Thyroid gland (tissue), 4 donors: ENCODE measurements around the gene ADGRD1. TPM values are rescaled to one million over a fixed set of nuclear protein-coding genes. Genes with fewer than 3 reads are reported as not detected.

Experiments used
- DNase-seq, 2 donors: peaks; one replicate each; pipeline ENCODE4 v3.0.0-alpha.2; 2019
- H3K27ac ChIP-seq, 3 donors: fragments of 200-600 bp; sonication (generic); 1 replicate in 2 of 3; 2 replicates in 1 of 3; pipeline ENCODE4 v1.5.1; 2016 to 2019; ENCODE audit warnings: mild to moderate bottlenecking in 1 of 3, moderate library complexity in 1 of 3
- H3K27me3 ChIP-seq: fragments of 200-600 bp; sonication (generic); one replicate; pipeline ENCODE4 v1.5.1; 2019
- H3K36me3 ChIP-seq, 2 donors: fragments of 200-600 bp; sonication (generic); one replicate each; pipeline ENCODE4 v1.5.1; 2016 to 2019
- H3K4me1 ChIP-seq, 2 donors: fragments of 200-600 bp; sonication (generic); one replicate each; pipeline ENCODE4 v1.5.1; 2017 to 2019
- H3K4me3 ChIP-seq, 3 donors: fragments of 200-600 bp; sonication (generic); replicated peaks in 1 of 3; 1 replicate in 2 of 3; 2 replicates in 1 of 3; pipeline ENCODE4 v1.5.1; 2016; ENCODE audit warnings: mild to moderate bottlenecking in 1 of 3
- H3K9me3 ChIP-seq: fragments of 200-600 bp; sonication (generic); one replicate; pipeline ENCODE4 v1.5.1; 2017
- POLR2A ChIP-seq, 2 donors: fragments of 450-650 bp; IDR thresholded peaks; one replicate each; pipeline ENCODE4 v1.6.1; 2017; ENCODE audit warnings: antibody characterized with exemption in 2 of 2, mild to moderate bottlenecking in 2 of 2, moderate library complexity in 1 of 2
- WGBS, 2 donors: methylation state at CpG; one replicate each; pipeline ENCODE4 v1.1.5; 2017; 5-methylcytosine and 5-hydroxymethylcytosine counted together
- intact Hi-C: fragments of 100-400 bp; cut with DNase I; formaldehyde crosslinking; loops from one replicate; pipeline ENCODE4 v1.15.1; 2023
- total RNA-seq, 4 donors: library from RNA; depleted of rRNA; stranded (reverse); fragments of >200 nt; gene quantifications; one replicate each; pipeline ENCODE4 v1.2.3, GENCODE V29; 2016
- TF ChIP-seq, protein P1 (sequence below), 6 experiments: fragments of 200-600 bp in 3 of 6; fragments of 450-650 bp in 3 of 6; sonication (generic) in 3 of 6; IDR thresholded peaks; one replicate each; pipeline ENCODE4 v1.5.1; 2016 to 2019; ENCODE audit warnings: antibody characterized with exemption in 6 of 6, mild to moderate bottlenecking in 2 of 6, inconsistent platforms in 1 of 6, moderate library complexity in 1 of 6

ADGRD1 gene
- total RNA-seq, 4 donors from 2014 or later: 14.1 to 44.3 (median 24.7) TPM

DNA sequence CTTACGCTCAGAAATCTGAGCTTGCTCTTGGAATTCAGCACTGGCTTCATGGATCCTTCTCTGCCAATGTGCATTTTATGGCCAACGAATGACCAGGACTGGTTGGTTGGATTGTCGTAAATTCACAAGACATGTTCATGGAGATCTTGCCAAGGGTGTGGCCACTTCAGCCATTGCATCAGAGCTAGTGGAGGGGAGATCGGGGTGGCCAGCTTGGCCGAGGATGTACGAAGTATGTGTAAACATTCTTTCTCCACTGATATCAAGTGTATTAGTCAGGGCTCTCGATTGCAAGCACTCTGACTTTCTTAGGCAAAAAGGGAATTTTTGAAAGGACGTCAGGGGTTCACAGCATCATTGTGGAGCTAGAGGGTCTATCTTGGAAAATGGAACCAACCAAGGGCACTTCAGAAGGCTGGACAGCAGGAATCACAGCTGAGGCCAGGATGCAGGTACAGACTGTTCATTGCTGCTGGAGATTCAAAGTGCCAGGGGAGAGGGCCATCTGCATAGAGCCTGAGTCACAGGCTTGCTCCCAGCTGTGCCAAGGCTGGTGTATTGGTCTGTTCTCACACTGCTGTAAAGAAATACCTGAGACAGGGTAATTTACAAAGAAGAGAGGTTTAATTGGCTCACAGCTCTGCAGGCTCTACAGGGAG, 32.9 kb upstream of the ADGRD1 start:
- intact Hi-C loops: no loop called here
- Histone ChIP-seq H3K36me3 (no peaks in the 10 kb centered on the region), H3K4me1 (peaks cover 0 to 8% of the 10 kb centered on the region in 2 donors), H3K27ac (peak overlapping the region in 1 of 3 donors; percentile 56), H3K27me3 (no peaks in the 10 kb centered on the region), H3K9me3 (no peaks in the 10 kb centered on the region), H3K4me3 (no peak overlapping the region)
- no peak for TF ChIP-seq POLR2A (IDR thresholded peaks at IDR 0.05)
- TF ChIP-seq, protein P1, sequence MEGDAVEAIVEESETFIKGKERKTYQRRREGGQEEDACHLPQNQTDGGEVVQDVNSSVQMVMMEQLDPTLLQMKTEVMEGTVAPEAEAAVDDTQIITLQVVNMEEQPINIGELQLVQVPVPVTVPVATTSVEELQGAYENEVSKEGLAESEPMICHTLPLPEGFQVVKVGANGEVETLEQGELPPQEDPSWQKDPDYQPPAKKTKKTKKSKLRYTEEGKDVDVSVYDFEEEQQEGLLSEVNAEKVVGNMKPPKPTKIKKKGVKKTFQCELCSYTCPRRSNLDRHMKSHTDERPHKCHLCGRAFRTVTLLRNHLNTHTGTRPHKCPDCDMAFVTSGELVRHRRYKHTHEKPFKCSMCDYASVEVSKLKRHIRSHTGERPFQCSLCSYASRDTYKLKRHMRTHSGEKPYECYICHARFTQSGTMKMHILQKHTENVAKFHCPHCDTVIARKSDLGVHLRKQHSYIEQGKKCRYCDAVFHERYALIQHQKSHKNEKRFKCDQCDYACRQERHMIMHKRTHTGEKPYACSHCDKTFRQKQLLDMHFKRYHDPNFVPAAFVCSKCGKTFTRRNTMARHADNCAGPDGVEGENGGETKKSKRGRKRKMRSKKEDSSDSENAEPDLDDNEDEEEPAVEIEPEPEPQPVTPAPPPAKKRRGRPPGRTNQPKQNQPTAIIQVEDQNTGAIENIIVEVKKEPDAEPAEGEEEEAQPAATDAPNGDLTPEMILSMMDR (IDR thresholded peaks at IDR 0.05): no peak
- WGBS, 2 donors: 66 to 68% methylated on average over 8 of the region's 8 CpGs
- peak; percentile 25 to 34 for DNase-seq

DNA sequence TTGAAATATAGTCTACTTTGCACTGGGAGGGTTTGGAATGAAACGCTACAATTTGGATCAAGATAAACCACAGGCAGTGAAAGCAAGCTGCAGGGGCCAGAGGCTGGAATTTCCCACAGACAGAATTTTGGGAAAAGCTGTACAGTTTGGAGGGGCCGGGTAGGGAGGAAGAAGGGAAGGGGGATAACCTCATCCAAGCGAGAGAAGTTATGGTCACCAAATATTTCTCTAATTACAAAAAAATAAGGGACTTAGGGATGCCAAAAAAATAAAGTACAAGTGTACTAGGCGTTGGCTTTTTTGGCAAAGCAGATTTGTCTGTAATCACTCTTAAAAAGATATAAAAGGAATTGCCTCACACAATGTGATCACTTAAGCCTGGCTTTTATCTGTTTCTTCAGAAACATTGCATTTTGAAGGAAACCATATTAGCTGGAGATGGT, 31.2 kb upstream of the ADGRD1 start:
- no peaks in the 10 kb centered on the region for H3K27me3 ChIP-seq
- intact Hi-C loops: no loop called here
- H3K27ac ChIP-seq: no peak overlapping the region
- no peaks in the 10 kb centered on the region for H3K4me1 ChIP-seq
- no peaks in the 10 kb centered on the region for H3K9me3 ChIP-seq
- no peak overlapping the region for H3K4me3 ChIP-seq
- no peak for TF ChIP-seq POLR2A (IDR thresholded peaks at IDR 0.05)
- TF ChIP-seq, protein P1 (IDR thresholded peaks at IDR 0.05): no peak
- no peak for DNase-seq
- no peaks in the 10 kb centered on the region for H3K36me3 ChIP-seq
- WGBS, 2 donors: 58 to 64% methylated on average over 4 of the region's 4 CpGs

DNA sequence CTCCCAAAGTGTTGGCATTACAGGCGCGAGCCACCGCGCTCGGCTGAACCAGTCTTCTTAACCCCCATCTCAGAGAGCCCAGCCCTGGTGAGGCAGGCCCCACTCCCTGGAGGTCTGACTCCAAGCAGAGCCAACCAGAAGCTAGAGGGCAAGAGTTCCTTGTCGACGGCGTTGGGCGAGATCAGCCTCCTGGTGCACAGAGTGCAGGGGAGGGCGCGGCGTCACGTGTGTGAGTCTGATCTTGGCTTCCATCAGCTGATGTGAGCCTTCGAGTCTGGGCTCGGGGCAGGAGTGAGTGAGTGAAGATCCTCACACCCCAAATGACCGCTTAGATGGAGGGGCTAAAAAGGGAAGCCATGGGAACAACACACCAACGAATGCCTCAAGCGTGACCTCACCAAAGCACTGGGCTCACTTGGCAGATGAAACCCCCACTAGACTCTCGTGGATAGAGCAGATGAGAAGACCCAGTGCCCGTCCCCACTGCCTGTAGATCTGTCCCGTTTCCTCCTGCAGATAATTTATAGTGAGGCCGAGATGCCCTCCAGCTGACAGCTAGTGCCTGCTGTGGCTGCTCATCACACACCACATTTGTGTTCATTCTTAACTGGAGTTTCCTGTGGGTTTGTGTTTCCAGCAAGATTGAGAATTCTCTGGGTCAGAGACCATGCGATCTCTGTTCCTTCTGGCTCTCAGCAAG, 28.6 kb upstream of the ADGRD1 start:
- no peaks in the 10 kb centered on the region for H3K36me3 ChIP-seq
- no peaks in the 10 kb centered on the region for H3K27me3 ChIP-seq
- no peak for DNase-seq
- H3K27ac ChIP-seq: no peak overlapping the region
- TF ChIP-seq, protein P1 (IDR thresholded peaks at IDR 0.05): no peak
- TF ChIP-seq POLR2A (IDR thresholded peaks at IDR 0.05): no peak
- 89 to 91% methylated on average over 20 to 23 of the region's 23 CpGs for WGBS, 2 donors
- intact Hi-C loops: no loop called here
- H3K4me3 ChIP-seq: no peak overlapping the region
- no peaks in the 10 kb centered on the region for H3K4me1 ChIP-seq
- no peaks in the 10 kb centered on the region for H3K9me3 ChIP-seq

DNA sequence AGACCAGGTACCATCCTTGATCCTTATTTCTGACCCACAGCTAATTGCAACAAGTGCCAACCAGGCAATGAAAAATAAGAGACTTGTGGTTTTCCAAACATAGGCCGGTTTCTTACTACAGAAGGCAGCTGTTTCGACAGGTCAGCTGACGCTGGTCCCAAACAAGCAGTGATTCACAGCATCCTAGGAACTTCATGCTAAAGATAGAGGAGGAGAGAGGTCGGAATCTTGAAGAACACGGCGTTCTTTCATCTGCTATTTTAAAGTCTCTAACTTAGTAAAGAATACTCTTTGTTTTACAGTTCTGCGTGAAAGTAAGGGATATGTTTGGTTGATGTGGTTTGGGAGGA, 28.1 kb upstream of the ADGRD1 start:
- DNase-seq: no peak
- H3K27ac ChIP-seq: no peak overlapping the region
- intact Hi-C loops: no loop called here
- H3K9me3 ChIP-seq: no peaks in the 10 kb centered on the region
- H3K36me3 ChIP-seq: no peaks in the 10 kb centered on the region
- no peak overlapping the region for H3K4me3 ChIP-seq
- 86 to 91% methylated on average over 7 of the region's 7 CpGs for WGBS, 2 donors
- TF ChIP-seq, protein P1 (IDR thresholded peaks at IDR 0.05): no peak
- H3K27me3 ChIP-seq: no peaks in the 10 kb centered on the region
- no peaks in the 10 kb centered on the region for H3K4me1 ChIP-seq

DNA sequence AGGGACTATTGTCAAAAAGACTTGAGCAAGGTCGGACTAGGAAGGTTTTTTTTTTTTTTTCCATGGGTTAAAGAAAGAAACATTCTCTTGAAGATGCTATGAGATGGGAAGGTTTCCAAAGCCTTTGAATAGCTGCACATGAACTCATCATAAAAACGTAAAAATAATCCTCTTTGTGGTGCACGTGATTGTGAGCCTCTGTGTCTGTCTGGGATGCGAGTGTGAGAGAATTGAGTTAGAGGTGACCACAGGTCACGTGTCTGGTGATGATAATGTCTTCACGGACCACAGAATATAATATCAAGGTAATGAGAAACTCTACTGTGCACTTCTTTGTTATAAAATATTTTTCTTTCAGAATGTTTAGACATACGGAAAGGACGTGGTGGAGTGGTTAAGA, 24.3 kb upstream of the ADGRD1 start:
- DNase-seq: no peak
- intact Hi-C loops: no loop called here

More for the DNA sequence above, 24.3 kb upstream of the ADGRD1 start:
- Histone ChIP-seq H3K27me3 (no peaks in the 10 kb centered on the region), H3K4me1 (no peaks in the 10 kb centered on the region), H3K27ac (no peak overlapping the region), H3K4me3 (no peak overlapping the region), H3K9me3 (no peaks in the 10 kb centered on the region), H3K36me3 (no peaks in the 10 kb centered on the region)
- 79 to 86% methylated on average over 8 of the region's 8 CpGs for WGBS, 2 donors
- TF ChIP-seq POLR2A (IDR thresholded peaks at IDR 0.05): no peak
- TF ChIP-seq, protein P1 (IDR thresholded peaks at IDR 0.05): no peak
